ENCODE measurements around the gene CCNC. TPM values are rescaled to one million over a fixed set of nuclear protein-coding genes. Genes with fewer than 3 reads are reported as not detected.
A peak's percentile ranks its signal among the peaks of the same experiment; 100 is the strongest.

Gene CCNC
- polyA plus RNA-seq, 2 of the 4 experiments (the other 2 are of a cell fraction), result 43.6 to 60.3 TPM

- WGBS (ENCODE audit: missing lambda C conversion rate), result 72% methylated on average over 19 of the region's 63 CpGs
- Histone ChIP-seq H3K9me3 (no peaks in the 10 kb centered on the region), H3K4me3 (no peak overlapping the region), H3K4me2 (peak overlapping the region; percentile 17; the same call in 1 of the 3 replicates), H3K4me1 (no peaks in the 10 kb centered on the region), H3K27ac (no peak overlapping the region)
- TF ChIP-seq ZFP36 (IDR thresholded peaks at IDR 0.05; ENCODE audit: borderline replicate concordance, partially characterized antibody), result no peak
- no peak for TF ChIP-seq CBX8 (IDR thresholded peaks at IDR 0.05)
- no peak for TF ChIP-seq POLR2AphosphoS2 (conservative IDR thresholded peaks at IDR 0.05; ENCODE audit: low read length)
- no peak for TF ChIP-seq ZC3H11A (IDR thresholded peaks at IDR 0.05)
- no peak for TF ChIP-seq NR3C1 (IDR thresholded peaks at IDR 0.05)
- TF ChIP-seq MAZ (IDR thresholded peaks at IDR 0.05; ENCODE audit: borderline replicate concordance, low read depth, low read length), result no peak
- TF ChIP-seq JUNB (IDR thresholded peaks at IDR 0.05), result no peak
- TF ChIP-seq HEYL (CRISPR knock-in tag; IDR thresholded peaks at IDR 0.05), result no peak
- no peak for TF ChIP-seq HOXB5 (CRISPR knock-in tag; IDR thresholded peaks at IDR 0.05)
- TF ChIP-seq HDAC2 (IDR thresholded peaks at IDR 0.05), result no peak
- TF ChIP-seq CHD4 (IDR thresholded peaks at IDR 0.05; ENCODE audit: borderline replicate concordance), result no peak
- no peak for TF ChIP-seq NPAS2 (CRISPR knock-in tag; IDR thresholded peaks at IDR 0.05; ENCODE audit: borderline replicate concordance)
- TF ChIP-seq MYC (IDR thresholded peaks at IDR 0.05; ENCODE audit: borderline replicate concordance, low read length), result no peak
- POLR2A ChIA-PET, result no interaction called here
- ATAC-seq, result no peak
- no peak for FAIRE-seq
- CTCF ChIA-PET, result interaction anchor here (0.6 to 1.4 kb wide), 3 partner anchors 13 to 254 kb away, joined by 3 to 4 read pairs (median 3); no protein-coding TSS in a partner anchor
- DNase-seq (ENCODE audit: low read depth in 1 of 2, low spot score in 1 of 2), result no peak
These were observed 22.5 kb upstream of the CCNC start for GRCh38 chr6:99590728-99591672.

- no peaks in the 10 kb centered on the region for H3K4me1 ChIP-seq
- DNase-seq (ENCODE audit: low read depth in 1 of 2, low spot score in 1 of 2) (no peak), FAIRE-seq (no peak), ATAC-seq (no peak)
- no peak for TF ChIP-seq CEBPB (IDR thresholded peaks at IDR 0.05)
- TF ChIP-seq BCL3 (IDR thresholded peaks at IDR 0.05), result no peak
- no peaks in the 10 kb centered on the region for H3K9me3 ChIP-seq
- 64% methylated on average over 10 of the region's 10 CpGs for WGBS (ENCODE audit: missing lambda C conversion rate)
- ChIA-PET CTCF (interaction anchor here (0.6 to 2.7 kb wide), 6 partner anchors 11 to 253 kb away, joined by 3 to 21 read pairs (median 8); no protein-coding TSS in a partner anchor), POLR2A (no interaction called here)
- H3K27ac ChIP-seq, result no peak overlapping the region
- no peak overlapping the region for H3K4me2 ChIP-seq
- H3K4me3 ChIP-seq, result no peak overlapping the region
These were observed 21.5 kb upstream of the CCNC start for GRCh38 chr6:99589907-99590493.

- Histone ChIP-seq H3K4me2 (peak overlapping the region; percentile 96), H3K4me1 (no peaks in the 10 kb centered on the region), H3K4me3 (peak overlapping the region; percentile 53), H3K9me3 (no peaks in the 10 kb centered on the region), H3K27ac (peak overlapping the region in 1 of 2 experiments; percentile 82; a peak in 3 of 6 replicates)
- DNase-seq (ENCODE audit: low read depth in 1 of 2, low spot score in 1 of 2) (no peak), ATAC-seq (peak; percentile 41 to 48), FAIRE-seq (no peak)
- ChIA-PET POLR2A (interaction anchor here (1.8 kb wide), 1 partner anchor 21 kb away, joined by 6 read pairs; the partner anchor contains the start of gene CCNC), CTCF (interaction anchor here (0.6 to 2.7 kb wide), 10 partner anchors 12 to 215 kb away, joined by 3 to 21 read pairs (median 6); no protein-coding TSS in a partner anchor)
- TF ChIP-seq CTCF (IDR thresholded peaks at IDR 0.05), result no peak
- no peak for TF ChIP-seq ESRRA (IDR thresholded peaks at IDR 0.05; ENCODE audit: borderline replicate concordance, low read length)
- TF ChIP-seq MAX (IDR thresholded peaks at IDR 0.05), result no peak
- TF ChIP-seq RNF2 (IDR thresholded peaks at IDR 0.05; ENCODE audit: borderline replicate concordance, low read depth), result no peak
- TF ChIP-seq HOXA7 (CRISPR knock-in tag; IDR thresholded peaks at IDR 0.05), result no peak
- no peak for TF ChIP-seq PBX3 (IDR thresholded peaks at IDR 0.05)
- no peak for TF ChIP-seq CHD2 (IDR thresholded peaks at IDR 0.05; ENCODE audit: low read length, partially characterized antibody)
- TF ChIP-seq EHF (CRISPR knock-in tag; IDR thresholded peaks at IDR 0.05), result no peak
- TF ChIP-seq JUNB (IDR thresholded peaks at IDR 0.05), result no peak
- TF ChIP-seq MAZ (IDR thresholded peaks at IDR 0.05; ENCODE audit: borderline replicate concordance, low read depth, low read length), result no peak
- TF ChIP-seq KDM5A (IDR thresholded peaks at IDR 0.05), result no peak
- no peak for TF ChIP-seq HEYL (CRISPR knock-in tag; IDR thresholded peaks at IDR 0.05)
- TF ChIP-seq BHLHE40 (IDR thresholded peaks at IDR 0.05; ENCODE audit: low read depth, low read length), result no peak
- no peak for TF ChIP-seq EP300 (IDR thresholded peaks at IDR 0.05)
- 68% methylated on average over 17 of the region's 21 CpGs for WGBS (ENCODE audit: missing lambda C conversion rate)
These were observed 20.8 kb upstream of the CCNC start for GRCh38 chr6:99589290-99589672.
